ENCODE results near the gene HJURP. TPM values are rescaled to one million over a fixed set of nuclear protein-coding genes. Genes with fewer than 3 reads are reported as not detected.
"Not testable (repeated sequence)": the region's sequence is repeated elsewhere in the genome, so short reads cannot be mapped to it uniquely, and the experiment has no call there.

HJURP gene
- total RNA-seq, 4 donors from 2014 or later: 0.27 to 0.45 (median 0.38) TPM; not detected in 1

- intact Hi-C loops (cut with DNase I): no loop called here
- no peaks in the 10 kb centered on the region for H3K9me3 ChIP-seq
- no peak overlapping the region for H3K4me3 ChIP-seq (replicated peaks in 1 of 3)
- DNase-seq: no peak
- H3K36me3 ChIP-seq: no peaks in the 10 kb centered on the region
- no peaks in the 10 kb centered on the region for H3K27me3 ChIP-seq
- no peaks in the 10 kb centered on the region for H3K4me1 ChIP-seq
- TF ChIP-seq CTCF (IDR thresholded peaks at IDR 0.05): no peak
- TF ChIP-seq POLR2A (IDR thresholded peaks at IDR 0.05): no peak
- no peak overlapping the region for H3K27ac ChIP-seq
Measured at GRCh38 chr2:233882353-233882752, 28.0 kb upstream of the HJURP start.

GRCh38 chr2:233872125-233872524 is 17.8 kb upstream of the HJURP start:
- WGBS, 2 donors: 40 to 53% methylated on average over 2 of the region's 2 CpGs
- intact Hi-C loops (cut with DNase I); DNase-seq: not testable (repeated sequence)

GRCh38 chr2:233871432-233871831 is 17.1 kb upstream of the HJURP start:
- Histone ChIP-seq H3K4me1 (no peaks in the 10 kb centered on the region), H3K27ac (no peak overlapping the region), H3K9me3 (no peaks in the 10 kb centered on the region), H3K4me3 (replicated peaks in 1 of 3) (no peak overlapping the region), H3K36me3 (no peaks in the 10 kb centered on the region), H3K27me3 (no peaks in the 10 kb centered on the region)
- TF ChIP-seq POLR2A (IDR thresholded peaks at IDR 0.05): no peak
- no peak for TF ChIP-seq CTCF (IDR thresholded peaks at IDR 0.05)
- DNase-seq: no peak
- WGBS, 2 donors: 67 to 69% methylated on average over 4 of the region's 4 CpGs
- intact Hi-C loops (cut with DNase I): no loop called here

More at GRCh38 chr2:233872125-233872524, 17.8 kb upstream of the HJURP start:
- H3K9me3 ChIP-seq; H3K27ac ChIP-seq; H3K4me1 ChIP-seq; H3K4me3 ChIP-seq (replicated peaks in 1 of 3); H3K27me3 ChIP-seq; H3K36me3 ChIP-seq: not testable (repeated sequence)

GRCh38 chr2:233867993-233868532 is 13.7 kb upstream of the HJURP start, which contains the start of gene MSL3B:
MSL3B (minus strand) TSS chr2:233868386.
- TF ChIP-seq POLR2A (IDR thresholded peaks at IDR 0.05) (no peak), CTCF (IDR thresholded peaks at IDR 0.05) (no peak)
- DNase-seq: peak in 1 of 2 donors; percentile 26
- intact Hi-C loops (cut with DNase I): no loop called here

GRCh38 chr2:233866479-233866878 is 12.1 kb upstream of the HJURP start:
- 98 to 100% methylated on average over 11 of the region's 11 CpGs for WGBS, 2 donors
- no peak overlapping the region for H3K4me3 ChIP-seq (replicated peaks in 1 of 3)
- intact Hi-C loops (cut with DNase I): no loop called here
- no peaks in the 10 kb centered on the region for H3K4me1 ChIP-seq
- TF ChIP-seq POLR2A (IDR thresholded peaks at IDR 0.05): no peak
- no peak for TF ChIP-seq CTCF (IDR thresholded peaks at IDR 0.05)
- H3K27ac ChIP-seq: no peak overlapping the region
- H3K9me3 ChIP-seq: no peaks in the 10 kb centered on the region
- no peak for DNase-seq
- no peaks in the 10 kb centered on the region for H3K27me3 ChIP-seq
- H3K36me3 ChIP-seq: no peaks in the 10 kb centered on the region

More at GRCh38 chr2:233867993-233868532, 13.7 kb upstream of the HJURP start, which contains the start of gene MSL3B:
- H3K36me3 ChIP-seq: no peaks in the 10 kb centered on the region
- no peaks in the 10 kb centered on the region for H3K27me3 ChIP-seq
- WGBS, 2 donors: 17 to 18% methylated on average over 50 of the region's 50 CpGs
- H3K9me3 ChIP-seq: no peaks in the 10 kb centered on the region
- no peak within 1 kb of the TSS for H3K27ac ChIP-seq
- H3K4me3 ChIP-seq (replicated peaks in 1 of 3): peak within 1 kb of the TSS in 1 of 3 donors; percentile 23
- no peaks in the 10 kb centered on the region for H3K4me1 ChIP-seq
